HepG2 (cell line): ENCODE measurements around the gene CLCN2. TPM values are rescaled to one million over a fixed set of nuclear protein-coding genes. Genes with fewer than 3 reads are reported as not detected.
A peak's percentile ranks its signal among the peaks of the same experiment; 100 is the strongest.

Experiments
- AGO2 ChIP-seq: fragments of 200-400 bp; formaldehyde crosslinking; optimal IDR thresholded peaks from 2 replicates; pipeline ENCODE3; 2017; ENCODE audit warnings: mild to moderate bottlenecking, low read depth, low read length, moderate library complexity
- GLI4 ChIP-seq: sonication (generic); formaldehyde crosslinking; IDR thresholded peaks from 2 replicates; pipeline ENCODE4 v1.5.1; 2020; ENCODE audit warnings: missing genetic modification reagents, mild to moderate bottlenecking, moderate library complexity, borderline replicate concordance
- HNRNPK ChIP-seq: fragments of 200-400 bp; formaldehyde crosslinking; IDR thresholded peaks from 2 replicates; pipeline ENCODE4 v1.6.1; 2018; ENCODE audit warnings: low read length, low read depth, moderate library complexity, mild to moderate bottlenecking; ENCODE audit not compliant: poor library complexity, severe bottlenecking
- ISL2 ChIP-seq: sonication (generic); formaldehyde crosslinking; IDR thresholded peaks from 2 replicates; pipeline ENCODE4 v1.5.0; 2020; ENCODE audit warnings: missing genetic modification reagents
- MAFK ChIP-seq, 2 experiments: IDR thresholded peaks in 1 of 2; conservative IDR thresholded peaks in 1 of 2; 2 replicates each; pipeline ENCODE4 v1.6.1; 2011; ENCODE audit warnings: improper control_type of control experiment in 2 of 2, low read length in 2 of 2
- MED1 ChIP-seq: sonication (generic); formaldehyde crosslinking; IDR thresholded peaks from 2 replicates; pipeline ENCODE4 v1.4.0; 2020; ENCODE audit warnings: missing genetic modification reagents
- MED13 ChIP-seq: sonication (generic); formaldehyde crosslinking; IDR thresholded peaks from 2 replicates; pipeline ENCODE4 v1.5.0; 2020; ENCODE audit warnings: missing genetic modification reagents
- MTA1 ChIP-seq: sonication (generic); formaldehyde crosslinking; IDR thresholded peaks from 2 replicates; pipeline ENCODE4 v1.4.0; 2020; ENCODE audit warnings: missing genetic modification reagents, mild to moderate bottlenecking, borderline replicate concordance
- NFE2L1 ChIP-seq: sonication (generic); formaldehyde crosslinking; IDR thresholded peaks from 2 replicates; pipeline ENCODE4 v1.4.0; 2020; ENCODE audit warnings: missing genetic modification reagents, mild to moderate bottlenecking, borderline replicate concordance
- PCBP1 ChIP-seq: fragments of 200-400 bp; formaldehyde crosslinking; IDR thresholded peaks from 2 replicates; pipeline ENCODE4 v1.6.1; 2017; ENCODE audit warnings: mild to moderate bottlenecking, low read depth, low read length, borderline replicate concordance
- PLRG1 ChIP-seq: fragments of 450-650 bp; conservative IDR thresholded peaks from 2 replicates; pipeline ENCODE4 v1.6.1; 2016
- RARG ChIP-seq: sonication (generic); formaldehyde crosslinking; IDR thresholded peaks from 2 replicates; pipeline ENCODE4 v1.4.0; 2020; ENCODE audit warnings: low read depth, mild to moderate bottlenecking, missing genetic modification reagents
- RBFOX2 ChIP-seq: fragments of 200-400 bp; formaldehyde crosslinking; IDR thresholded peaks from 2 replicates; pipeline ENCODE4 v1.6.1; 2017; ENCODE audit warnings: low read depth, mild to moderate bottlenecking, low read length
- ZNF274 ChIP-seq: sonication (generic); formaldehyde crosslinking; IDR thresholded peaks from 2 replicates; pipeline ENCODE4 v1.5.1; 2020; ENCODE audit warnings: mild to moderate bottlenecking, missing genetic modification reagents
- ZNF44 ChIP-seq: sonication (generic); formaldehyde crosslinking; IDR thresholded peaks from 2 replicates; pipeline ENCODE4 v1.5.1; 2020; ENCODE audit warnings: mild to moderate bottlenecking, missing genetic modification reagents
- ZNF512B ChIP-seq: sonication (generic); formaldehyde crosslinking; IDR thresholded peaks from 2 replicates; pipeline ENCODE4 v1.5.1; 2020; ENCODE audit warnings: missing genetic modification reagents, mild to moderate bottlenecking, borderline replicate concordance
- ZNF607 ChIP-seq: sonication (generic); formaldehyde crosslinking; IDR thresholded peaks from 2 replicates; pipeline ENCODE4 v1.5.1; 2020; ENCODE audit warnings: missing genetic modification reagents, mild to moderate bottlenecking, borderline replicate concordance
- ZNF770 ChIP-seq: sonication (generic); formaldehyde crosslinking; IDR thresholded peaks from 2 replicates; pipeline ENCODE4 v1.5.0; 2020; ENCODE audit warnings: mild to moderate bottlenecking, missing genetic modification reagents
- polyA plus RNA-seq, 8 experiments: library from polyadenylated mRNA; depleted of rRNA in 3 of 8; stranded (reverse) in 7 of 8; unstranded in 1 of 8; fragments of >200 nt; fragmentation: Illumina TruSeq in 4 of 8; extraction: Trizol in 4 of 8; gene quantifications; 2 replicates each; pipeline versions ENCODE4 v1.2.1 to v1.2.3, GENCODE V29; 2011 to 2016; ENCODE audit warnings: low read depth in 4 of 8, missing spikeins in 1 of 8, mixed read lengths in 1 of 8; ENCODE audit not compliant: insufficient read depth in 1 of 8
- total RNA-seq, 5 experiments: library from RNA; depleted of rRNA; stranded (reverse); fragments of >200 nt; fragmentation: Illumina TruSeq; extraction: Trizol; gene quantifications; 2 replicates each; pipeline ENCODE4 v1.2.3, GENCODE V29; 2016; ENCODE audit warnings: low read depth in 1 of 5

Gene CLCN2
- total and polyA plus RNA-seq, 2 of the 13 experiments (the other 11 are each of a cell fraction or from before 2014, with no cell fraction given), result 11.4 to 13.5 TPM

- TF ChIP-seq PCBP1 (peak; percentile 96), MAFK (conservative IDR thresholded peaks at IDR 0.05 in 1 of 2, IDR thresholded peaks at IDR 0.05 in 1 of 2; ENCODE audit: low read length in 2 of 2) (no peak), MTA1 (CRISPR knock-in tag) (peak; percentile 6; the same call in 1 of the 2 replicates), HNRNPK (peak; percentile 96), ZNF512B (no peak), NFE2L1 (CRISPR knock-in tag) (0 out of 2 replicates have a peak, but pooled peaks have one; percentile 47), RBFOX2 (peak; percentile 69), AGO2 (peak; percentile 23), GLI4 (0 out of 2 replicates have a peak, but pooled peaks have one; percentile 11), ZNF44 (CRISPR knock-in tag) (no peak), MED13 (CRISPR knock-in tag) (0 out of 2 replicates have a peak, but pooled peaks have one; percentile 28), MED1 (0 out of 2 replicates have a peak, but pooled peaks have one; percentile 28), ZNF607 (peak; percentile 29; the same call in 1 of the 2 replicates), ZNF770 (peak; percentile 29; the same call in 1 of the 2 replicates), ISL2 (CRISPR knock-in tag) (peak; percentile 42; the same call in 1 of the 2 replicates), ZNF274 (CRISPR knock-in tag) (no peak), RARG (CRISPR knock-in tag) (no peak), PLRG1 (no peak)
Measured at GRCh38 chr3:184379358-184380184, 18.2 kb upstream of the CLCN2 start, which contains the start of gene CHRD (continued).
